ENCODE data around the gene PPP1R1C. TPM values are rescaled to one million over a fixed set of nuclear protein-coding genes. Genes with fewer than 3 reads are reported as not detected.

The PPP1R1C gene
- polyA plus RNA-seq, 1 donor from 2014 or later: not detected

Small RNAs within 50 kb of the gene (small RNA-seq; reads per million reads assigned to genes)
- 0 reads per million in 3 experiments for gene RNA5SP113

Other genes starting within 250 kb of the PPP1R1C start
- gene ITPRID2, start 94.1 kb upstream of the PPP1R1C start, polyA plus RNA-seq: 36.8 and 42.0 TPM in 2 replicates

Data from neural cell (in vitro differentiated cells).